AG04449 (cell line): ENCODE measurements around the gene CEP55.

Experiments used
- CTCF ChIA-PET: fragments of 350-600 bp; formaldehyde crosslinking; extraction: SDS; loops from one replicate; lab custom pipeline; 2021; ENCODE audit warnings: antibody characterized with exemption; lab: Yijun Ruan, JAX
- POLR2A ChIA-PET: fragments of 400-600, 350-600 bp; formaldehyde crosslinking; extraction: SDS; loops from one replicate; lab custom pipeline; 2020; ENCODE audit warnings: antibody characterized with exemption, inconsistent platforms; lab: Yijun Ruan, JAX
- DNase-seq: peaks from one replicate; pipeline ENCODE4 v3.0.0-alpha.2; 2010; ENCODE audit warnings: low read depth, low spot score
- H3K4me3 ChIP-seq: 2 replicates; pipeline ENCODE4 v1.5.1; 2011; ENCODE audit warnings: low read depth, mild to moderate bottlenecking, control low read depth, low read length
- CTCF ChIP-seq: IDR thresholded peaks from one replicate; pipeline ENCODE4 v1.5.1; 2011; ENCODE audit warnings: mild to moderate bottlenecking, moderate library complexity, low read length, control low read depth, inconsistent platforms; ENCODE audit not compliant: insufficient read depth; ENCODE audit errors: missing control alignments

The CEP55 gene

GRCh38 chr10:93560541-93560940 is 64.1 kb downstream of the CEP55 start:
- POLR2A ChIA-PET = no interaction called here
- CTCF ChIA-PET = interaction anchor here (0.8 to 2.0 kb wide), 4 partner anchors 8 to 120 kb away, joined by 3 to 5 read pairs (median 4); no protein-coding TSS in a partner anchor
- TF ChIP-seq CTCF = no peak
- DNase-seq = no peak
- H3K4me3 ChIP-seq = no peak overlapping the region

GRCh38 chr10:93565446-93565845 is 69.0 kb downstream of the CEP55 start:
- ChIA-PET POLR2A (no interaction called here), CTCF (no interaction called here)
- H3K4me3 ChIP-seq = no peak overlapping the region
- DNase-seq = no peak
- no peak for TF ChIP-seq CTCF

- no peak for TF ChIP-seq CTCF
- DNase-seq = no peak
- ChIA-PET CTCF (interaction anchor here (2.1 kb wide), 1 partner anchor 12 kb away, joined by 11 read pairs; no protein-coding TSS in a partner anchor), POLR2A (no interaction called here)
- H3K4me3 ChIP-seq = no peak within 1 kb of the TSS
These were observed 70.2 kb downstream of the CEP55 start, which contains the start of gene FFAR4 for GRCh38 chr10:93566435-93567276. Gene FFAR4 (plus strand): TSS chr10:93566665. CDS start chr10:93566721, 56 bp downstream.

GRCh38 chr10:93567277-93568104 is 71.1 kb downstream of the CEP55 start:
- no peak overlapping the region for H3K4me3 ChIP-seq
- DNase-seq = no peak
- no peak for TF ChIP-seq CTCF
- ChIA-PET CTCF (interaction anchor here (1.0 to 2.1 kb wide), 2 partner anchors 13 to 25 kb away, joined by 5 to 11 read pairs; no protein-coding TSS in a partner anchor), POLR2A (no interaction called here)

GRCh38 chr10:93568105-93568390 is 71.6 kb downstream of the CEP55 start:
- CTCF ChIA-PET = interaction anchor here (1.0 to 2.1 kb wide), 2 partner anchors 14 to 25 kb away, joined by 5 to 11 read pairs; no protein-coding TSS in a partner anchor
- H3K4me3 ChIP-seq = no peak overlapping the region
- no peak for TF ChIP-seq CTCF
- POLR2A ChIA-PET = no interaction called here
- no peak for DNase-seq

- CTCF ChIA-PET = no interaction called here
- TF ChIP-seq CTCF = no peak
- DNase-seq = no peak
- no peak overlapping the region for H3K4me3 ChIP-seq
- POLR2A ChIA-PET = no interaction called here
These were observed 74.0 kb downstream of the CEP55 start for GRCh38 chr10:93570383-93570782.
